HG03521 (cell line): ENCODE results near the gene TEX14.
"Not testable (repeated sequence)": the region's sequence is repeated elsewhere in the genome, so short reads cannot be mapped to it uniquely, and the experiment has no call there.

ENCODE experiments used
- ATAC-seq: cut with Tn5 transposase; IDR thresholded peaks from one replicate; pipeline ENCODE4 v1.9.1; 2021; ENCODE audit warnings: mild to moderate bottlenecking, moderate library complexity; ENCODE audit not compliant: unreplicated experiment

TEX14 gene

GRCh38 chr17:58658804-58659713 is 32.8 kb downstream of the TEX14 start:
- peak; percentile 60 for ATAC-seq

GRCh38 chr17:58657962-58658803 is 33.7 kb downstream of the TEX14 start:
- ATAC-seq, result not testable (repeated sequence)

- no peak for ATAC-seq
Measured at GRCh38 chr17:58648236-58648635, 43.6 kb downstream of the TEX14 start.

GRCh38 chr17:58643147-58643546 is 48.7 kb downstream of the TEX14 start:
- ATAC-seq, result no peak

- ATAC-seq, result no peak
Measured at GRCh38 chr17:58641887-58642311, 49.9 kb downstream of the TEX14 start.

- ATAC-seq, result no peak
Measured at GRCh38 chr17:58640202-58640601, 51.6 kb downstream of the TEX14 start.

GRCh38 chr17:58639681-58640080 is 52.2 kb downstream of the TEX14 start:
- no peak for ATAC-seq

- ATAC-seq, result no peak
Measured at GRCh38 chr17:58637011-58637570, 54.8 kb downstream of the TEX14 start.

GRCh38 chr17:58632324-58633314 is 59.2 kb downstream of the TEX14 start:
- ATAC-seq, result no peak

- ATAC-seq, result peak; percentile 75
Measured at GRCh38 chr17:58631523-58632323, 60.1 kb downstream of the TEX14 start.

- ATAC-seq, result no peak
Measured at GRCh38 chr17:58630883-58631522, 60.8 kb downstream of the TEX14 start.

GRCh38 chr17:58626905-58627304 is 64.9 kb downstream of the TEX14 start:
- no peak for ATAC-seq

GRCh38 chr17:58624751-58625150 is 67.1 kb downstream of the TEX14 start:
- ATAC-seq, result no peak

- ATAC-seq, result no peak
Measured at GRCh38 chr17:58621174-58621573, 70.7 kb downstream of the TEX14 start.

GRCh38 chr17:58618336-58618735 is 73.5 kb downstream of the TEX14 start:
- no peak for ATAC-seq

- no peak for ATAC-seq
Measured at GRCh38 chr17:58617563-58617962, 74.3 kb downstream of the TEX14 start.

- ATAC-seq, result peak; percentile 57
Measured at GRCh38 chr17:58615768-58616659, 75.8 kb downstream of the TEX14 start.
